ENCODE data around the gene SRC. TPM values are rescaled to one million over a fixed set of nuclear protein-coding genes. Genes with fewer than 3 reads are reported as not detected.

The SRC gene
- total RNA-seq, 1 experiment from 2014 or later, result 42.3 TPM

DNA sequence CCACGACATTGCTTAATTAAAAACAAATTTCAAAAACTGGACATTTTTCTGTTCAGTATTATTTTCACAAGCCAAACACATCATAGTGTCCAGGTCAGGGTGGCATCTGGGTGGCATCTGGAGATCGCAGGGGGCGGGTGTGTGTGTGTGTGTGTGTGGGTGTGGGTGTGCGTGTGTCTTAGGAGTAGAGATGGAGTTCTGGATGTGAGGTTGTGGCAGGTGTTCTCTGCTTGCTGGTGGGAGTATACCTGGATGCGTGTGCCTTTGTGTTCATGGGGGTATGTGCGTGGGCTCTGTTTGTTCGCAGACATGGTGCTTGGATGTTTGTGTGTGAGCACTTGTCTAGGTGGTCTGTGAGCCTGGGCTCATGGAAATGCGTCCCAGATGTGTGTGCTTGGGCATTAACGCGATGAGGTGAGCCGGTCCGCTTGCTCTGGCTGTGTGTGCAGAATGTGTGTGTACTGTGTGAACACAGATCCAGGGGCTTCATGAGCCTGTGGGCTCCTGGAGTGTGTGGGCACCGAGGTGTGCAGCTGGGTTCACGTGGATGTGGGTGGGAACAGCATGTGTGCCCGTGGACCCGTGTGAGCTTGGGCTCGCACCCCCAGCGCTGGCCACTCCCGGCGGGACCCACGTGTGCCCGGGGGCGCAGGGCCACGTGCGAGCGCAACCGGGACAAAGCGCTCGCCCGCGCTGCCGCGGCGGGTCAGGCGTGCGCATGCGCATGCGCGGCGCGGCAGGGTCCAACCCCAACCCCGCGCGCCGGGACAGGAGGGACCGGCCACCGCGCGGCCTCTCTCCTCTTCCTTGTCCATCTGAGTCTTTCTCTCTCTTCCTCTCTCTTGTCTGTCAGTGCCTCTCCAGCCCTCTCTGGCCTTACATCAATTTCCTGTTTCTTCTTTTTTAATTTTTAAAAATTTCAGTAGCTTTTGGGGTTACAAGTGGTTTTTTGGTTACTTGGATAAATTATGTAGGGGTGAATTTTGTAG lies 60.4 kb downstream of the SRC start:
- H3K9ac ChIP-seq (ENCODE audit: low read length), result peak overlapping the region; percentile 62
- H4K20me1 ChIP-seq (ENCODE audit: insufficient read depth), result no peaks in the 10 kb centered on the region
- H3K27ac ChIP-seq (ENCODE audit: low read depth, low read length), result no peak overlapping the region; the same call in 1 of the 2 replicates
- peaks cover 5 to 17% of the 10 kb centered on the region in 2 experiments; a peak in 3 of 4 replicates for H3K4me1 ChIP-seq (ENCODE audit: control insufficient read depth in 1 of 2, insufficient read depth in 2 of 2, low read length in 2 of 2)
- TSS peak; percentile 12 for BruUV-seq (replicated peaks)
- no peaks in the 10 kb centered on the region for H3K9me3 ChIP-seq (ENCODE audit: control insufficient read depth in 1 of 2, insufficient read depth in 1 of 2, low read depth in 1 of 2, low read length in 2 of 2)
- no peaks in the 10 kb centered on the region for H3K9me2 ChIP-seq (ENCODE audit: insufficient read depth)
- peak overlapping the region; percentile 26 to 41 for H3K4me3 ChIP-seq (replicated peaks in 1 of 2; ENCODE audit: low read depth in 1 of 2, low read length in 2 of 2)
- no peak for TF ChIP-seq CEBPB (IDR thresholded peaks at IDR 0.05; ENCODE audit: low read depth)
- TF ChIP-seq ZBTB33 (IDR thresholded peaks at IDR 0.05; ENCODE audit: extremely low read depth, insufficient replicate concordance, low read length), result no peak
- TF ChIP-seq SP1 (IDR thresholded peaks at IDR 0.05; ENCODE audit: low read depth), result no peak
- peak; percentile 50 for TF ChIP-seq TCF7L2 (IDR thresholded peaks at IDR 0.05; ENCODE audit: borderline replicate concordance, extremely low read depth, insufficient read depth, insufficient read length)
- no peak for TF ChIP-seq SRF (IDR thresholded peaks at IDR 0.05; ENCODE audit: low read depth)
- no peak for TF ChIP-seq ELF1 (IDR thresholded peaks at IDR 0.05; ENCODE audit: borderline replicate concordance, low read depth)
- no peak for TF ChIP-seq EZH2 (IDR thresholded peaks at IDR 0.05)
- no peak for TF ChIP-seq FOSL1 (IDR thresholded peaks at IDR 0.05; ENCODE audit: low read depth)
- no peak for TF ChIP-seq EZH2phosphoT487 (IDR thresholded peaks at IDR 0.05; ENCODE audit: borderline replicate concordance)
- TF ChIP-seq, protein P1, sequence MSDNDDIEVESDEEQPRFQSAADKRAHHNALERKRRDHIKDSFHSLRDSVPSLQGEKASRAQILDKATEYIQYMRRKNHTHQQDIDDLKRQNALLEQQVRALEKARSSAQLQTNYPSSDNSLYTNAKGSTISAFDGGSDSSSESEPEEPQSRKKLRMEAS (IDR thresholded peaks at IDR 0.05), result peak; percentile 95
- no peak for TF ChIP-seq SIN3A (IDR thresholded peaks at IDR 0.05; ENCODE audit: low read depth)
- TF ChIP-seq RAD21 (IDR thresholded peaks at IDR 0.05; ENCODE audit: low read depth), result no peak
- peak; percentile 81 for TF ChIP-seq POLR2A (IDR thresholded peaks at IDR 0.05; ENCODE audit: borderline replicate concordance, extremely low read depth, insufficient read depth, insufficient read length)
- no peak for TF ChIP-seq ATF3 (IDR thresholded peaks at IDR 0.05)
- TF ChIP-seq POLR2AphosphoS5 (IDR thresholded peaks at IDR 0.05; ENCODE audit: low read depth, low read length), result peak; percentile 68
- TF ChIP-seq EGR1 (IDR thresholded peaks at IDR 0.05; ENCODE audit: low read depth), result no peak
- 0 out of 2 replicates have a peak, but pooled peaks cover 4% of the 10 kb centered on the region for H3K27me3 ChIP-seq (ENCODE audit: insufficient read depth, low read length)
- H3K36me3 ChIP-seq (ENCODE audit: control insufficient read depth in 1 of 2, insufficient read depth in 2 of 2, low read length in 2 of 2), result no peaks in the 10 kb centered on the region
- peak overlapping the region; percentile 76 for H3K4me2 ChIP-seq (ENCODE audit: low read length)
- peak; percentile 86 for ATAC-seq
- ChIA-PET CTCF (no interaction called here), RAD21 (ENCODE audit: low non-redundant PET in 1 of 2, low total read pairs in 2 of 2, uncharacterized antibody in 2 of 2, unreplicated experiment in 2 of 2) (no interaction called here), POLR2A (no interaction called here)
- intact Hi-C loops (cut with micrococcal nuclease), result no loop called here
- H3K79me2 ChIP-seq (ENCODE audit: insufficient read depth, low read length), result no peaks in the 10 kb centered on the region
- DNase-seq (ENCODE audit: low read depth, low spot score), result no peak
- peak overlapping the region; percentile 74 for H2AFZ ChIP-seq (ENCODE audit: low read depth, low read length, poor library complexity, severe bottlenecking)

All from HCT116 (cell line).